HG02938 (cell line): ENCODE measurements around the gene FEM1A.
"Not testable (repeated sequence)": the region's sequence is repeated elsewhere in the genome, so short reads cannot be mapped to it uniquely, and the experiment has no call there.

Experiments
- ATAC-seq: cut with Tn5 transposase; IDR thresholded peaks from one replicate; pipeline ENCODE4 v1.9.1; 2021; ENCODE audit warnings: mild to moderate bottlenecking, moderate library complexity; ENCODE audit not compliant: unreplicated experiment

Gene FEM1A

GRCh38 chr19:4773047-4773640 lies 18.4 kb upstream of the FEM1A start:
- ATAC-seq = no peak

- no peak for ATAC-seq
Observed at GRCh38 chr19:4774136-4774535, 17.4 kb upstream of the FEM1A start.

GRCh38 chr19:4775627-4776152 lies 15.8 kb upstream of the FEM1A start:
- ATAC-seq = no peak

GRCh38 chr19:4776436-4777211 lies 14.9 kb upstream of the FEM1A start:
- no peak for ATAC-seq

DNA sequence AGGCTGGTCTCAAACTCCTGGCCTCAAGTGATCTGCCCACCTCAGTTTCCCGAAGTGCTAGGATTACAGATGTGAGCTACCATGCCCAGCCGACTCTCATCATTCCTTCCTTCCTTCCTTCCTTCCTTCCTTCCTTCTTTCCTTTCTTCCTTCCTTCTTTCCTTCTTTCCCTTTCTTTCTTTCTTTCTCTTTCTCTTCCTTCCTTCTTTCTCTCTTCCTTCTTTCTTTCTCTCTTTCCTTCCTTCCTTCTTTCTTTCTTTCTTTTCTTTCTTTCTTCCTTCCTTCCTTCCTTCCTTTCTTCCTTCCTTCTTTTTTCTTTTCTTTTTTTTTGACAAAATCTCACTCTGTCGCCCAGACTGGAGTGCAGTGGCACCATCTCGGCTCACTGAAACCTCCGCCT lies 13.4 kb upstream of the FEM1A start:
- not testable (repeated sequence) for ATAC-seq

DNA sequence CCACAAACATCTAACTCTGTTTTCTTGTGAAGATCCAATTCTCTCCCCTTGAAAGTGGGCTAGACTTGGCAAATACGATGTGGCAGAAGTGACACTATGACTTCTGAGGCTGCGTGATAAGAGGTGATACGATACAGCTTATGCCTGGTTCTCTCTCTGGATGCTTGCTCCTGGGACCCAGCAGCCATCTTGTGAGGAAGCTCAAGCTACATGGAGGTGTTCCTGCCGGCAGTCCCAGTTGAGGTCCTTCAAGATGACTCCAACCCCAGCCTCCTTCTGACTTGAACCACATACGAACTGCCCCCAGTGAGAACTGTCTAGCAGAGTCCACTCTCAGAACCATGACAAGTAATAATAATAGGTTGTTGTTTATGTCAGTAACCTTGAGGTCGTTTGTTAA lies 10.7 kb upstream of the FEM1A start:
- ATAC-seq = no peak

DNA sequence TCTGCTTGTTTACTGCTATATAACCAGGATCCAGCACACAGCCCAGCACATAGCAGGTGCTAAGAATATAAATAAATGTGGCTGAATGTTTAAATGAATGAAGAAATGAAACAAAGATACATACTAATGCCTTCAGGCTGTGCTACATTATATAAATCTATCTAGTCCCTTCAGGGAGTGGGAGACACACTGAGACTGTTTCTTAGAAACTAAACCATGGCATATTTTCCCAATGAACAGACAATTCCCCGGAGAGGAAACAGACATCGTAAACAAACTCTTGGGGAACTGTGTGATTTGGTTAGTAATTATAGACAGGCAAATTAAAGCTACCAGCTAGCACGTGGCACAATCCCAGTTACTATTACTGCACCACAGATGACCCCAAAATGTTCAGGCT lies 9.7 kb upstream of the FEM1A start:
- no peak for ATAC-seq

GRCh38 chr19:4786412-4787016 lies 5.0 kb upstream of the FEM1A start:
- ATAC-seq = not testable (repeated sequence)

- ATAC-seq = not testable (repeated sequence)
Observed at GRCh38 chr19:4792019-4792865, 708 bp downstream of the FEM1A start.

DNA sequence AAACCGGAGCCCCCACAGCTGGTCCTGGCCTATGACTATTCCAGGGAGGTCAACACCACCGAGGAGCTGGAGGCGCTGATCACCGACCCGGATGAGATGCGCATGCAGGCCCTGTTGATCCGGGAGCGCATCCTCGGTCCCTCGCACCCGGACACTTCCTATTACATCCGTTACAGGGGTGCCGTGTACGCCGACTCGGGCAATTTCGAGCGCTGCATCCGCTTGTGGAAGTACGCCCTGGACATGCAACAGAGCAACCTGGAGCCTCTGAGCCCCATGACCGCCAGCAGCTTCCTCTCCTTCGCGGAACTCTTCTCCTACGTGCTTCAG lies 1.3 kb downstream of the FEM1A start:
- not testable (repeated sequence) for ATAC-seq

DNA sequence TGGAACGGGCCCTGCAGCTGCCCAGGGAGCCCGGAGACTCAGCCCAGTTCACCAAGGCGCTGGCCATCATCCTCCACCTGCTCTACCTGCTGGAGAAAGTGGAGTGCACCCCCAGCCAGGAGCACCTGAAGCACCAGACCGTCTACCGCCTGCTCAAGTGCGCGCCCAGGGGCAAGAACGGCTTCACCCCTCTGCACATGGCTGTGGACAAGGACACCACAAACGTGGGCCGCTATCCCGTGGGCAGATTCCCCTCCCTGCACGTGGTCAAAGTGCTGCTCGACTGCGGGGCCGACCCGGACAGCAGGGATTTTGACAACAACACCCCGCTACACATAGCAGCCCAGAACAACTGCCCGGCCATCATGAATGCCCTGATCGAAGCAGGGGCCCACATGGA lies 1.7 kb downstream of the FEM1A start:
- ATAC-seq = not testable (repeated sequence)

DNA sequence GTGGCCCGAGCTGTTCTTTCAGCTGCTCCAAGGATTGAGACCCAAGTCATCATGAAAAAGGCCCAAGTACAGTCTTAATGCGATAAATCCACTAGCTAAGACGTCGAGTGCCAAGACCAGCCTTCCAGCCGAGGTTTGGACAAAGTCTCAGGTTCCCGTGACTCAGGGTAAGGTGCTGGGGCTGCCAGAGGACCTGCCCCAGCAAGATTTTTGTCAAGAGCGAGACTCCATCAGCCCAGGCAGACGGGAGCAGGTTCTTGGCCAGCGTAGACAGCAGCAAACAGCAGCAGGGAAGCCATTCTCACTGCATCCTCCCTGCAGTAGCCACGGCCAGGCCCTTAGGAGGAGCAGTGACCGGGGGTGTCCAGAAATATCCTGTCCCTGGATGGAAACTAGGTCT lies 3.4 kb downstream of the FEM1A start:
- ATAC-seq = no peak

DNA sequence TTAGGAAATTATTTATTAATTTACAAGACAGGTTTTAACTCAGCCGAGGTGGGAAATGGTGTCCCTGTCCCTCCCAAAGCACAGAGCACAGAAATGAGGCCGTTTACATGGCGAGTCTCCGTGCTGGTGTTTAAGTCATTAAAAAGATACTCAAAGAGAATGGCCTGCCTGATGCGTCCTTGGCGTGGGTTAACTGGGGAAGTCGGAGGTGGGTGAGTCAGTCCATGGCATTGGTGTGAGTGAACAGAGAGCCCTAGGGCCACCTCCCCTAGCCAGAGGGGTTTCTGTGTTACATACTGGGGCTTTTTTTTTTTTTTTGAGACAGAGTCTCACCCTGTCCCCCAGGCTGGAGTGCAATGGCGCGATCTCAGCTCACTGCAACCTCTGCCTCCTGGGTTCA lies 3.9 kb downstream of the FEM1A start:
- no peak for ATAC-seq

- ATAC-seq = no peak
Observed at GRCh38 chr19:4800591-4801081, 9.1 kb downstream of the FEM1A start.

DNA sequence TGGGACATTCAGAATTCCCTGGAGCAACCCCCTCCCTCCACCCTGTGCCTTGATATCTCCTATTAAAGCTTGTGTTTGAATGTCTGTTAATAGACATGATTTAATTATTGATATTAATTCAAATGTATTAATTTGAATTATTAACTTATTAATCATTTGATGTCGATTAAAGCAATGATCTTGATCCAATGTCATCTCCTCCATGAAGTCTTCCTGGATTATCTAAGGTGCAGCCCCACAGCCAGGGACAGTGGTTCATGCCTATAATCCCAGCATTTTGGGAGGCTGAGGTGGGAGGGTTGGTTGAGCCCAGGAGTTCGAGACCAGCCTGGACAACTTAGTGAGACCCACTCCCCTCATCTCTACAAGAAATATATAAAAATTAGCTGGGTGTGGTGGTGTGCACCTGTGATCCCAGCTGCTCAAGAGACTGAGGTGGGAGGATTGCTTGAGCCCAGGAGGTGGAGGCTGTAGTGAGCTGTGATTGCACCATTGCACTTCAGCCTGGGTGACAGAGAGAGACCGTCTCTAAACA lies 9.6 kb downstream of the FEM1A start:
- ATAC-seq = no peak

DNA sequence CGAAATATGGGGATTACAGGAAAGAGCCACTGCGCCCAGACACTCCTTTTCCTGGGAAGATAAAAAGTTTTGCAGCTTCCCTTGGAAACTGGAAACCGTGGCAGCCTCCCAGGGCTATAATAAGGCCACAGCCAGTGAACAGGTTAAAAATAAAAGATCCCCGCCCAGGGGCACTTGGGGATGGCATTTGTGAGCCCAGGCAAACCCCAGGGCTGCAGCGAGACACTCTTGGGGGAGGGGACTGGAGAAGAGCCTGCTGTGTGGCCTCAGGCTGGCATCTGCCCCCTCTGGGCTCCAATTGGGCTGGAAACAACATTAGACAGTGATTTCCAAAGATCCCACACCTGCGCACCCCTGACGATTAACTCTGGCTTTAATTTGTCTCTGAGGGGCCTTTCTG lies 11.2 kb downstream of the FEM1A start:
- ATAC-seq = no peak

GRCh38 chr19:4803736-4804695 lies 12.5 kb downstream of the FEM1A start:
- no peak for ATAC-seq

DNA sequence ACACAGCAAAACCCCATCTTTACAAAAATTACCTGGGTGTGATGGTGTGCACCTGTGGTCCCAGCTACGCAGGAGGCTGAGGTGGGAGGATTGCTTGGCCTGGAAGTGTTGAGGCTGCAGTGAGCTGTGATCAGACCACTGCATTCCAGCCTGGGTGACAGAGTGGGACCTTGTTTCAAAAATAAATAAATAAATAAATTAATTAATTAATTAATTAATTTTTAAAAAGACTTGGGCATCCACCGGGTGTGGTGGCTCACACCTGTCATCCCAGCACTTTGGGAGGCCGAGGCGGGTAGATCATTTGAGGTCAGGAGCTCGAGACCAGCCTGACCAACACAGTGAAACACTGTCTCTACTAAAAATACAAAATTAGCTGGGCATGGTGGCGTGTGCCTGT lies 13.6 kb downstream of the FEM1A start:
- ATAC-seq = not testable (repeated sequence)

DNA sequence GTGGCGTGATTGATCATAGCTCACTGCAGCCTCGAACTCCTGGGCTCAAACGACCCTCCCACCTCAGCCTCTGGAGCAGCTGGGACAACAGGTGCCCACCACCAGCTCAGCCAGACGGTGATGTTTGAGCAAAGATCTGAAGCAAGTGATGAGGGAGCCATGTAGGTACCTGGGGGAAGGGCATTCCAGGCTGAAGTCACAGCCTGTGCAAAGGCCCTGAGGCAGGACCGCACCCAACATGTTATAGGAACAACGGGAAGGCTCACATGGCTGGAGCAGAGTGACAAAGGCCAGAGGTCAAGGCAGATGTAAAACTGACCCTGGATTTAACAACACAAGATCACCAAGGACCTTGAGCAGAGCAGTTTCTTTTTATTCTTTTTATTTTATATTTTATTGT lies 14.8 kb downstream of the FEM1A start:
- no peak for ATAC-seq

- ATAC-seq = no peak
Observed at GRCh38 chr19:4807188-4807587, 15.7 kb downstream of the FEM1A start.
